Caco-2 (cell line): ENCODE results near the gene STK38L. TPM values are rescaled to one million over a fixed set of nuclear protein-coding genes. Genes with fewer than 3 reads are reported as not detected.

Source experiments
- BruUV-seq: library from RNA; stranded (reverse); fragments of 400-500 nt; replicated peaks from 2 replicates; lab custom pipeline; 2021; lab: Mats Ljungman, UMichigan
- CTCF ChIA-PET: fragments of 300-600 bp; sonication (Branson Sonifier 250); formaldehyde crosslinking; loops from one replicate; lab custom pipeline; 2022; ENCODE audit warnings: antibody characterized with exemption; lab: Charles Lee
- POLR2A ChIA-PET: fragments of 300-600 bp; sonication (Branson Sonifier 250); formaldehyde crosslinking; loops from one replicate; lab custom pipeline; 2022; ENCODE audit warnings: antibody characterized with exemption; lab: Charles Lee
- DNase-seq, 2 experiments: peaks; one replicate each; pipeline versions ENCODE4 v3.0.0 to v3.0.0-alpha.2; 2020 to 2022
- H3K27me3 ChIP-seq: replicated peaks from 2 replicates; pipeline ENCODE4 v1.6.0; 2011; ENCODE audit warnings: low read length; ENCODE audit not compliant: control insufficient read depth, insufficient read depth
- H3K36me3 ChIP-seq: 2 replicates; pipeline ENCODE4 v1.5.1; 2011; ENCODE audit warnings: low read length; ENCODE audit not compliant: control insufficient read depth, insufficient read depth
- H3K4me1 ChIP-seq: fragments of 250-450 bp; sonication (Bioruptor Pico); 2 replicates; pipeline ENCODE4 v1.5.1; 2020; ENCODE audit warnings: mild to moderate bottlenecking
- H3K4me3 ChIP-seq: 2 replicates; pipeline ENCODE4 v1.5.1; 2011; ENCODE audit warnings: low read depth, mild to moderate bottlenecking, control low read depth, low read length
- H3K9me3 ChIP-seq: fragments of 250-450 bp; sonication (Bioruptor Pico); 2 replicates; pipeline ENCODE4 v1.5.1; 2020; ENCODE audit warnings: mild to moderate bottlenecking, moderate library complexity
- H3K27ac Mint-ChIP-seq: one replicate; pipeline ENCODE4 v1.8.0; 2022; ENCODE audit warnings: mixed read lengths; ENCODE audit not compliant: unreplicated experiment
- H3K27me3 Mint-ChIP-seq: one replicate; pipeline ENCODE4 v1.8.0; 2022; ENCODE audit warnings: mixed read lengths; ENCODE audit not compliant: insufficient read depth, unreplicated experiment
- H3K36me3 Mint-ChIP-seq: one replicate; pipeline ENCODE4 v1.8.0; 2022; ENCODE audit warnings: mild to moderate bottlenecking, mixed read lengths; ENCODE audit not compliant: insufficient read depth, unreplicated experiment
- H3K4me1 Mint-ChIP-seq: one replicate; pipeline ENCODE4 v1.8.0; 2022; ENCODE audit warnings: low read depth, mixed read lengths; ENCODE audit not compliant: unreplicated experiment
- H3K4me3 Mint-ChIP-seq: one replicate; pipeline ENCODE4 v1.8.0; 2022; ENCODE audit warnings: mild to moderate bottlenecking, moderate library complexity, mixed read lengths; ENCODE audit not compliant: unreplicated experiment
- H3K9me3 Mint-ChIP-seq: one replicate; pipeline ENCODE4 v1.8.0; 2022; ENCODE audit warnings: mixed read lengths; ENCODE audit not compliant: unreplicated experiment
- intact Hi-C: fragments of 100-400 bp; cut with micrococcal nuclease; formaldehyde crosslinking; loops from one replicate; pipeline ENCODE4 v1.10.0; 2022; ENCODE audit not compliant: unreplicated experiment
- total RNA-seq: library from RNA; stranded (reverse); gene quantifications from 2 replicates; pipeline ENCODE4 v1.2.3, GENCODE V29; 2022
- TF ChIP-seq, protein P1 (sequence below), 2 experiments: fragments of 200-600 bp in 1 of 2; IDR thresholded peaks; 1 replicate in 1 of 2; 2 replicates in 1 of 2; pipeline versions ENCODE4 v1.5.1 to v1.8.0; 2011 to 2022; ENCODE audit warnings: antibody characterized with exemption in 1 of 2, control low read depth in 1 of 2, inconsistent platforms in 1 of 2, low read depth in 1 of 2, low read length in 1 of 2, mild to moderate bottlenecking in 1 of 2, moderate library complexity in 1 of 2; ENCODE audit not compliant: insufficient read depth in 1 of 2, severe bottlenecking in 1 of 2, unreplicated experiment in 1 of 2

STK38L gene
- total RNA-seq, 1 experiment from 2014 or later = 59.4 TPM

DNA sequence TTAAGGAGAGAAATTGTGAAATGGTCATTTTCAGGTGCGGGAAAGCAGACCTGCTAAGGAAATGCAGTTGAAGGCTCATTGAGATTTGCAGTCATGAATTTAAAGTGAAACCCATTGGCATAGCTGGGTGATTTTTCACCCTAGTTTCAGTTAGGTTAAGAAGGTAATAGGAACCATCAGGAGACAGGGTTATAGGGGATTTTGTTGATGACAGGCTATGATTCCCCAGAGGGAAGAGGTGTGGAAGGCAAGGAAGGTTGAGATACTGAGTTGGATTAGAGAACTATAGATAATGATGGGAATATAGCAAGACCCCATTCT, 65.9 kb downstream of the STK38L start:
- Mint-ChIP-seq H3K4me1 (peaks cover 6% of the 10 kb centered on the region), H3K4me3 (no peak overlapping the region), H3K9me3 (no peaks in the 10 kb centered on the region), H3K27ac (no peak overlapping the region), H3K36me3 (peaks cover 36% of the 10 kb centered on the region), H3K27me3 (no peaks in the 10 kb centered on the region)
- H3K36me3 ChIP-seq = peaks cover 2% of the 10 kb centered on the region
- no peaks in the 10 kb centered on the region for H3K9me3 ChIP-seq
- intact Hi-C loops = loop anchor here (5.0 kb wide), 1 partner anchor 273 kb away; no protein-coding TSS in a partner anchor
- H3K4me3 ChIP-seq = no peak overlapping the region
- ChIA-PET POLR2A (no interaction called here), CTCF (no interaction called here)
- no peaks in the 10 kb centered on the region for H3K27me3 ChIP-seq
- TF ChIP-seq, protein P1, sequence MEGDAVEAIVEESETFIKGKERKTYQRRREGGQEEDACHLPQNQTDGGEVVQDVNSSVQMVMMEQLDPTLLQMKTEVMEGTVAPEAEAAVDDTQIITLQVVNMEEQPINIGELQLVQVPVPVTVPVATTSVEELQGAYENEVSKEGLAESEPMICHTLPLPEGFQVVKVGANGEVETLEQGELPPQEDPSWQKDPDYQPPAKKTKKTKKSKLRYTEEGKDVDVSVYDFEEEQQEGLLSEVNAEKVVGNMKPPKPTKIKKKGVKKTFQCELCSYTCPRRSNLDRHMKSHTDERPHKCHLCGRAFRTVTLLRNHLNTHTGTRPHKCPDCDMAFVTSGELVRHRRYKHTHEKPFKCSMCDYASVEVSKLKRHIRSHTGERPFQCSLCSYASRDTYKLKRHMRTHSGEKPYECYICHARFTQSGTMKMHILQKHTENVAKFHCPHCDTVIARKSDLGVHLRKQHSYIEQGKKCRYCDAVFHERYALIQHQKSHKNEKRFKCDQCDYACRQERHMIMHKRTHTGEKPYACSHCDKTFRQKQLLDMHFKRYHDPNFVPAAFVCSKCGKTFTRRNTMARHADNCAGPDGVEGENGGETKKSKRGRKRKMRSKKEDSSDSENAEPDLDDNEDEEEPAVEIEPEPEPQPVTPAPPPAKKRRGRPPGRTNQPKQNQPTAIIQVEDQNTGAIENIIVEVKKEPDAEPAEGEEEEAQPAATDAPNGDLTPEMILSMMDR (IDR thresholded peaks at IDR 0.05; ENCODE audit: insufficient read depth in 1 of 2, low read depth in 1 of 2, low read length in 1 of 2, severe bottlenecking in 1 of 2, unreplicated experiment in 1 of 2) = no peak
- no peaks in the 10 kb centered on the region for H3K4me1 ChIP-seq
- BruUV-seq = no TSS peak
- no peak for DNase-seq

DNA sequence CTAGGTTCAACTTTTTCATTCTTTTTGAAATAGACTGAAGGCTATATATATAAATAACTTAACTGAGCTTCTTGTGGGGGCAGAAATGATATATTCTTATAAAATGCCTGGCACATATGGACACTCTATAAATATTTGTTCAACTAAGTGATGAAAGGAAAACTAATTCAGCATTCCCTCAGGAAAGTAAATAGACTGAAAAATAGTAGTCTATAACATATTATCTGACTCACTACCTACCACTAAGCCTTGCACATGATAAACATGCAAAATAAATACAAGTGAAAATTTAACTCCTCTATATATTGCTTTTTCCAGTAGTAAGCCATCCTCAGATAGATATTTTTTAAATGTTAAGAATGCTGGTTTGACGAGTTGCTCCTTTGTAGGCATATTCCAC, 72.9 kb downstream of the STK38L start:
- Mint-ChIP-seq H3K27ac (no peak overlapping the region), H3K36me3 (peaks cover 43% of the 10 kb centered on the region), H3K4me1 (no peaks in the 10 kb centered on the region), H3K4me3 (no peak overlapping the region), H3K27me3 (no peaks in the 10 kb centered on the region), H3K9me3 (no peaks in the 10 kb centered on the region)
- no peaks in the 10 kb centered on the region; the same call in 1 of the 2 replicates for H3K36me3 ChIP-seq
- no TSS peak for BruUV-seq
- no peak for DNase-seq
- ChIA-PET POLR2A (no interaction called here), CTCF (no interaction called here)
- TF ChIP-seq, protein P1 (IDR thresholded peaks at IDR 0.05; ENCODE audit: insufficient read depth in 1 of 2, low read depth in 1 of 2, low read length in 1 of 2, severe bottlenecking in 1 of 2, unreplicated experiment in 1 of 2) = no peak
- no peak overlapping the region for H3K4me3 ChIP-seq
- intact Hi-C loops = no loop called here
- H3K9me3 ChIP-seq = no peaks in the 10 kb centered on the region
- H3K4me1 ChIP-seq = 0 out of 2 replicates have a peak, but pooled peaks cover 4% of the 10 kb centered on the region
- no peaks in the 10 kb centered on the region for H3K27me3 ChIP-seq

DNA sequence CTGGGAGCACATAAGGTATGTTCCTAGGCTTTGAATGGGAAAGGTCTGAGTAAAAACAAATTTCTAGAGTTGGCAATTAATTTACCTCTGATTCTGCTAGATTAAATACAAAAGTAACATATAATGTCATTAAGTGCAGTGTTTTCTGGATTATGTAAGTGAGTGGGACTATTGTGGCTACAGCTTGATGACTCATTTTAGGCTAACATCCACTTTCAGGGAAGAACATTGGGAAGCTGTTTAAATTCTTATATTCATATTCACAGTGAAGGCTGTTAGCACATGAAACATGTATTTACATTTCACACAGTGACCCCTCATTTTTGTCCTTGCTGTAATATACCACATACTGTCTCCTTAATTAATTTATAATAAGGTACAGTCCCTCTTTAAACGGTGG, 75.3 kb downstream of the STK38L start:
- Histone ChIP-seq H3K27me3 (no peaks in the 10 kb centered on the region), H3K36me3 (no peaks in the 10 kb centered on the region; the same call in 1 of the 2 replicates), H3K4me1 (0 out of 2 replicates have a peak, but pooled peaks cover 4% of the 10 kb centered on the region), H3K4me3 (no peak overlapping the region), H3K9me3 (no peaks in the 10 kb centered on the region)
- peaks cover 28% of the 10 kb centered on the region for H3K36me3 Mint-ChIP-seq
- no peak overlapping the region for H3K4me3 Mint-ChIP-seq
- BruUV-seq = no TSS peak
- TF ChIP-seq, protein P1 (IDR thresholded peaks at IDR 0.05; ENCODE audit: insufficient read depth in 1 of 2, low read depth in 1 of 2, low read length in 1 of 2, severe bottlenecking in 1 of 2, unreplicated experiment in 1 of 2) = no peak
- ChIA-PET POLR2A (no interaction called here), CTCF (no interaction called here)
- intact Hi-C loops = no loop called here
- H3K9me3 Mint-ChIP-seq = no peaks in the 10 kb centered on the region
- no peak overlapping the region for H3K27ac Mint-ChIP-seq
- no peaks in the 10 kb centered on the region for H3K4me1 Mint-ChIP-seq
- DNase-seq = no peak
- no peaks in the 10 kb centered on the region for H3K27me3 Mint-ChIP-seq
